Neuron (in vitro differentiated cells): Measurements from ENCODE around the gene PCSK5.

Experiments
- H2AFZ ChIP-seq: one replicate; pipeline ENCODE4 v1.6.1; 2013; ENCODE audit warnings: low read depth, mild to moderate bottlenecking, inconsistent platforms, low read length, moderate library complexity
- H3K27me3 ChIP-seq: one replicate; pipeline ENCODE4 v1.6.1; 2013; ENCODE audit warnings: low read length; ENCODE audit not compliant: insufficient read depth
- H3K36me3 ChIP-seq: one replicate; pipeline ENCODE4 v1.6.1; 2013; ENCODE audit warnings: low read length; ENCODE audit not compliant: insufficient read depth
- H3K4me1 ChIP-seq: one replicate; pipeline ENCODE4 v1.6.1; 2013; ENCODE audit warnings: low read length; ENCODE audit not compliant: insufficient read depth
- H3K4me3 ChIP-seq: 2 replicates; pipeline ENCODE4 v1.5.1; 2013; ENCODE audit warnings: mild to moderate bottlenecking, low read length, moderate library complexity
- H3K9me3 ChIP-seq: one replicate; pipeline ENCODE4 v1.6.1; 2013; ENCODE audit warnings: low read length

PCSK5 gene

GRCh38 chr9:76022317-76022716 lies 131.8 kb downstream of the PCSK5 start:
- Histone ChIP-seq H3K4me3 (no peak overlapping the region), H3K4me1 (peaks cover 16% of the 10 kb centered on the region), H3K9me3 (no peaks in the 10 kb centered on the region), H2AFZ (peak overlapping the region; percentile 49), H3K36me3 (no peaks in the 10 kb centered on the region), H3K27me3 (no peaks in the 10 kb centered on the region)

- H3K27me3 ChIP-seq: no peaks in the 10 kb centered on the region
- H2AFZ ChIP-seq: no peak overlapping the region
- no peaks in the 10 kb centered on the region for H3K36me3 ChIP-seq
- H3K4me3 ChIP-seq: no peak overlapping the region
- H3K4me1 ChIP-seq: peaks cover 16% of the 10 kb centered on the region
- H3K9me3 ChIP-seq: no peaks in the 10 kb centered on the region
Measured at GRCh38 chr9:76023715-76024195, 133.3 kb downstream of the PCSK5 start.

GRCh38 chr9:76025286-76025685 lies 134.8 kb downstream of the PCSK5 start:
- no peak overlapping the region for H3K4me3 ChIP-seq

GRCh38 chr9:76026796-76027195 lies 136.3 kb downstream of the PCSK5 start:
- no peak overlapping the region for H2AFZ ChIP-seq
- H3K36me3 ChIP-seq: no peaks in the 10 kb centered on the region
- peaks cover 16% of the 10 kb centered on the region for H3K4me1 ChIP-seq
- no peaks in the 10 kb centered on the region for H3K27me3 ChIP-seq
- H3K9me3 ChIP-seq: no peaks in the 10 kb centered on the region
- H3K4me3 ChIP-seq: no peak overlapping the region

More at GRCh38 chr9:76025286-76025685, 134.8 kb downstream of the PCSK5 start:
- Histone ChIP-seq H3K36me3 (no peaks in the 10 kb centered on the region), H2AFZ (no peak overlapping the region), H3K9me3 (no peaks in the 10 kb centered on the region), H3K27me3 (no peaks in the 10 kb centered on the region), H3K4me1 (peaks cover 16% of the 10 kb centered on the region)

DNA sequence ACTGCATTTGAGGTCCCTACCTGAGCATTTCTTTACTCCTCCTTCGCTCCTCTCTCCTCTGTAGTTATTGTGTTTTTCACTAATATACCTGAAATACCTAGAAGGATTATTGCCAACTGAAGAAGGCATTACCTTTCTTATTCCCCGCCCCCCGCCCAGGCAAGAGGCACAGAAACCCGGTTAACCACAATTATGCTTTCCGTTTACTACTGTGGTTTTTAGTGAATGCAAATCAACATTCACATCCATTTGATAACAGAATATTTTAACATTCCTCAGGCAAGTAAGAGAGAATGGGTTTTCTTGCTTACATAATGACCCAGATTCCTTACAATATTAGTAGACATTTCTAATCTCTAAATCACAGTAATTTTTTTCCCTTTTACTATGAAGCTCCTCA lies 136.9 kb downstream of the PCSK5 start:
- Histone ChIP-seq H3K36me3 (no peaks in the 10 kb centered on the region), H3K4me1 (peaks cover 11% of the 10 kb centered on the region), H2AFZ (no peak overlapping the region), H3K4me3 (no peak overlapping the region), H3K9me3 (no peaks in the 10 kb centered on the region), H3K27me3 (no peaks in the 10 kb centered on the region)

GRCh38 chr9:76027861-76028260 lies 137.4 kb downstream of the PCSK5 start:
- H3K4me1 ChIP-seq: peaks cover 7% of the 10 kb centered on the region
- H3K36me3 ChIP-seq: no peaks in the 10 kb centered on the region
- no peaks in the 10 kb centered on the region for H3K9me3 ChIP-seq
- H3K4me3 ChIP-seq: no peak overlapping the region
- H3K27me3 ChIP-seq: no peaks in the 10 kb centered on the region
- no peak overlapping the region for H2AFZ ChIP-seq

- no peaks in the 10 kb centered on the region for H3K9me3 ChIP-seq
- no peak overlapping the region for H3K4me3 ChIP-seq
- no peak overlapping the region for H2AFZ ChIP-seq
- no peaks in the 10 kb centered on the region for H3K27me3 ChIP-seq
- H3K4me1 ChIP-seq: no peaks in the 10 kb centered on the region
- no peaks in the 10 kb centered on the region for H3K36me3 ChIP-seq
Measured at GRCh38 chr9:76032038-76032796, 141.7 kb downstream of the PCSK5 start.

DNA sequence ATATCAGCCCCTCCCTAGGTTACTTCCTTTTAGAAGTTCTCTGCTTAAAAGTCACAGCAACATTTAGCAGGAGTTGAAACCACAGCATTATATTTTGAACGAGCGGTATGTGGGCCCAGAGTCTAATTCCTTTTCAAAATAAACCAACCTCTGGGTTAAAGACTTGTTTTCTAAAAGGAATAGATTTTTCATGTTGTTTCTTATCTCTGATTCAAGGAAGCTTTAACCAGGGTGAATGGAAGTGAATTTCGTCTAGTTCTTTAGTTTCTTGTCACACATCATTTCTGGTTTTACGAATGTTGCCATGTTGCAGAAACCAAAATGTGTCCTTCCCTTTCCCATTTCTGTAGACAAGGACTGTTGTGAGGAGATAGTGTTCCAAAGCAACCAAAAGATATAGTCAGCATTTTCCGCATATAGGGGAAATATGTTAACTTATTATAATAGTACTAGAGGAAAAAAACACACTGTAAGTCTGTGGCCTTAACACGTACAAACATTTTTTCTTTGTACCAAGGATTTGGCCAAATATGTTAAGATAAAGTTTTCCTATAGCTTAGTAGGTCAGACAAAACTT lies 142.4 kb downstream of the PCSK5 start:
- Histone ChIP-seq H3K36me3 (no peaks in the 10 kb centered on the region), H3K27me3 (no peaks in the 10 kb centered on the region), H3K9me3 (no peaks in the 10 kb centered on the region), H3K4me1 (no peaks in the 10 kb centered on the region), H3K4me3 (no peak overlapping the region), H2AFZ (no peak overlapping the region)

DNA sequence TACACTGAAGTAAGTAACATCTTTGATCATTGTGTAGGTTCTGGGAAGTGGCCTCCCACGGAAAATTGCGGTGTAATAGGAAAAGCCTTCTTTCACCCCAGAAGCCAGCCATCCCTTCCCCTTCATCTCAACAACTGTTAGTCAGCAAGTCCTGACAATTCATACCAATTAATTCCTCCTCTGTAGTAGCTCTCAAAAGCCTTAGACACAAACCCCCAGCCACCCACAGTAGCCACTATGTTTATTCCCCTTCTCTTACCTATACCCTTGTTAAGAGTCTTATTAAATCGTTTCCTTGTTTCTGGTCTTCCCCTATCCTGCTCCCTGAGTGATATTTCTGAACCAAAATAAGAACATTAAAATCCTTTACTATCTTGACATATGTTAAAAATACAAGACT lies 143.6 kb downstream of the PCSK5 start:
- Histone ChIP-seq H3K4me3 (no peak overlapping the region), H3K36me3 (no peaks in the 10 kb centered on the region), H3K27me3 (no peaks in the 10 kb centered on the region), H2AFZ (no peak overlapping the region), H3K9me3 (no peaks in the 10 kb centered on the region), H3K4me1 (no peaks in the 10 kb centered on the region)

- H3K9me3 ChIP-seq: no peaks in the 10 kb centered on the region
- no peaks in the 10 kb centered on the region for H3K36me3 ChIP-seq
Measured at GRCh38 chr9:76036762-76037161, 146.3 kb downstream of the PCSK5 start.

DNA sequence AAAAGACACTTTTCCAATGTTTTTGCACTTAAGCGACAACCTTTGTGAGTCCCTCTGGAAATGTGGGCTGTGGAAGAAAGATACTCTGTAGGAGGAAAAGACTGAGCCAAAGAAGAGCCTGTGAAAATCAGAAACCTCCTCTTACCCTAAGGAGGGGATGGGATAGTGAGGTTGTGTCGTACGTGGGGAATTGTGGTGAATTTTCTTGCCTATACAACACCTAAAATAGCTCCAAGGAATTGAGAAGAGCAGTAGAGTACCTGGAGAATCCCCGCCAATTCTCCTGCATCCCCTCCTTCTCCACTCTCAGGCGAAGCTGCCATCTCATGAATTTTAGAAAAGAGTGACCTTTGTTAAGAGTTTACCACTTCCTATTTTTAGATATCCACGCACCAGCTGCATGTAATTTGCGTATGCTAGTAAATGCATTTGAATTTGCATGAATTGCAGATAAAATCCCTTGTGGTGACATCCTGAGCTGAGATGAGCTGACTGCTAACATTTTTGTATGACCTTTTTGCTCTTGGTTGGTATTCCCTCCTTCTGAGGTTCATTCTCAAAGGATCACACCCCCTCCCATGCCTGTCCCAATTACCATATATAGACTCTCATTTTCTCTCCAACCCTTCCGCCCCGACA lies 147.2 kb downstream of the PCSK5 start:
- Histone ChIP-seq H3K36me3 (no peaks in the 10 kb centered on the region), H3K27me3 (no peaks in the 10 kb centered on the region)

More at GRCh38 chr9:76036762-76037161, 146.3 kb downstream of the PCSK5 start:
- Histone ChIP-seq H2AFZ (no peak overlapping the region), H3K27me3 (no peaks in the 10 kb centered on the region), H3K4me3 (no peak overlapping the region), H3K4me1 (no peaks in the 10 kb centered on the region)

DNA sequence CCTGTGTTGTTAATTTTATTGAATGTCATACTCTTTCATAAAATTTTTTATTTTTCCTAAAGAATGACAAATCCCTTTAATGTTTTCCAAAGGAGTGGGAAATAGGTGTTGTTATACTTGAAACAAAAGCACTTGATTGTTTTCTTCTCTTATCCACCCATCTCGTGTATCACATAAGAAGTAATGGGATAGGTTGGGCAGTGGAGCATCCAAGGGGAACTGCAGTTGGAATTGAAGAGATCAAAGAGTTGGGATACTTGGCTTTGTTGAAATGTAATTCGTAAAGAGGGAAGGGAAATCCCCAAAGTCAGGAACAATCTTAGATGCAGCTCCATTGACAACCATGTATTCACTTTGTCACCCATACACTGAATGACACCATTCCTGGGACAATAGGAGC lies 148.0 kb downstream of the PCSK5 start:
- no peaks in the 10 kb centered on the region for H3K36me3 ChIP-seq
- no peaks in the 10 kb centered on the region for H3K9me3 ChIP-seq
- no peaks in the 10 kb centered on the region for H3K4me1 ChIP-seq
- H2AFZ ChIP-seq: no peak overlapping the region
- no peaks in the 10 kb centered on the region for H3K27me3 ChIP-seq
- H3K4me3 ChIP-seq: no peak overlapping the region

More for the DNA sequence above, 147.2 kb downstream of the PCSK5 start:
- Histone ChIP-seq H3K4me3 (no peak overlapping the region), H3K4me1 (no peaks in the 10 kb centered on the region), H3K9me3 (no peaks in the 10 kb centered on the region), H2AFZ (no peak overlapping the region)

GRCh38 chr9:76044266-76044819 lies 153.9 kb downstream of the PCSK5 start:
- H3K9me3 ChIP-seq: no peaks in the 10 kb centered on the region

More at GRCh38 chr9:76044266-76044819, 153.9 kb downstream of the PCSK5 start:
- Histone ChIP-seq H3K4me1 (peaks cover 5% of the 10 kb centered on the region), H3K36me3 (no peaks in the 10 kb centered on the region), H3K27me3 (no peaks in the 10 kb centered on the region), H3K4me3 (no peak overlapping the region), H2AFZ (no peak overlapping the region)
